Measurements from ENCODE around the gene TNMD.
"Not testable (repeated sequence)": the region's sequence is repeated elsewhere in the genome, so short reads cannot be mapped to it uniquely, and the experiment has no call there.

Gene TNMD

GRCh38 chrX:100584611-100585010 lies at the start of gene TNMD:
TSS of gene TNMD (plus strand) at chrX:100584936. CDS start at chrX:100585019, 83 bp downstream.
- no peak for DNase-seq (ENCODE audit: low read depth)

DNA sequence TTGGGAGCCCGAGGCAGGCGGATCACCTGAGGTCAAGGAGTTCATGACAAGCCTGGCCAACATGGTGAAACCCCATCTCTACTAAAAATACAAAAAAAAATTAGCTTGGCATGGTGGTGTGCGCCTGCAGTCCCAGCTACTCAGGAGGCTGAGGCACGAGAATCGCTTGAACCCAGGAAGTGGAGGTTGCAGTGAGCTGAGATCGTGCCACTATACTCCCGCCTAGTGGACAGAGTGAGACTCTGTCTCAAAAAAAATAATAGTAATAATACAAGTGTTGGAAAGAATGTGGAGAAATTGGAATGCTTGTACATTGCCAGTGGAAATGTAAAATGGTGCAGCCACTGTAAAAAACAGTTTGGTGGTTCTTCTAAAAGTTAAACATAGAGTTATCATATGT lies 19.2 kb upstream of the TNMD start:
- DNase-seq (ENCODE audit: low read depth) = not testable (repeated sequence)

DNA sequence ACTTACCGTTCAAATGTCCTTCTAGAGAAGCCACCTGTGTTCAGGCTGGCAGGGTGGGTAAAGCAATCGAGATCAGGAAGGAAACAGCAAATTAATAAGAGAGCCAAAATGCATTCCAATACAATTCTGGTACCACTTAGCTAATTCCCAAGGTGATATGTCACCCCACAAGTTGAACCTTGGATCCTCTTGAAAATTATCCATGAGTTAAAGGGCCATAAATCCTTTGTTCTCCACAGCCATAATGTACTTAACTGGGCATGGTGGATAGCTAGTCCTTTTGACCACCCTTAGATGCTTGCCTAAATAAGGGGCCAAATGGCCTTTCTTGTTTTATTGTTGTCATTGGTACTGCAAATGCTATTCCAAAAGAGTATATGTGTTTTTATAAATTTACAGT lies 2.0 kb downstream of the TNMD start:
- no peak for DNase-seq (ENCODE audit: low read depth)

DNA sequence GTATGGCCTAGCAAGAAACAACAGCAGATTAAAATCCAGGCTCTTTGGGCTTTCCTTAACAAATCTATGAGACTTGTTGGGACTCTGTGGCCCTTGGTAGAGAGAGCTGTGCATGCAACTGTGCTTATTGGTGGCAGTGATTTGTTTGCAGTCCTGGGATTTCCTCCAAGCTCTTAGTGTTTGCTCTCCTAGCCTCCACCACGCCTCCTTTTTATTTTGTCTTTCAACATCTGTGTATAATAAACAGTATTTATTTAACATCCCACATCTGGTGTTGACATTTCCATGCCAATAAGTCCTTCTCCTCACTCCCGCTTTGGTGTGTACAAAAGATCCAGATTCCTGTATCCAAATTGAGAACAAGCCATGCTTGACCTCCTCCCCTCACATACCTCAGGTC lies 3.1 kb downstream of the TNMD start:
- no peak for DNase-seq (ENCODE audit: low read depth)

DNA sequence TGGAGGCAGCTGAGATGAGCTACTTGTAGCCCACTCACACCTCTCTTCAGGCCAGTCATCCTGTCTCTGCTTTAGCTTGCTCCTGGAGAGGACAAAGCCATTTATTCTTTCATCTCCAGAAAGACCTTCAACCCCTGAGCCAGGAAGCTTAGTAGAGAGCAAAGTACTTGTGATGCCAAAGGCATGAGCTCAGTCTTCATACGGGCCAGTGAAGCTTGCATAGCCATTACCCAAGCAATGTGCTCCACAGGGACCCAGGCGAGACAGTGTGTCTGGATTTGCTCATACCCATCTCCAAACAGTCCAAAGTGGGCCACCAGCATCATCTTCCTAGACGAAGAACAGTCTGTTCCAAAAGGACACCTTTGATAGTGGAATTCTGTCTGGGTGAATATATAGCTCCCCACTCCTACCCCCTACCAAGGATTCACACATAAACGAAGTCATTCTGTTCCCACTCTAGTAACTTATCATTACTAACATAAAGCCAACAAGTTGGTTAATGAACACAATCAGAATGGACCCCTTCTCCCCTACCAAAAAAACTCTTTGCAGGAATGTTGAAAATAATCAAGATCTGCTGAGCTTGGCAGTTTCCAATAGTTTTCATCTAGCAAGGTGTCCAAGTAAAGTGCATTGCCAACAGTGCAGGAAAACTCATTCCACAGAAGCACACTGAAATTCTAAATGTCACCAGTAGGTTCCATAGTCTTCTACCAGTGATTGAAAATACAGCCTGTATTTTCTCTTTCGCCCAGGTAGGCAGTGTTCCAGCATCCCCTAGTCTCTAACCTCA lies 6.7 kb downstream of the TNMD start:
- no peak for DNase-seq (ENCODE audit: low read depth)

- DNase-seq (ENCODE audit: low read depth) = no peak
Measured at GRCh38 chrX:100593126-100593525, 8.4 kb downstream of the TNMD start.

DNA sequence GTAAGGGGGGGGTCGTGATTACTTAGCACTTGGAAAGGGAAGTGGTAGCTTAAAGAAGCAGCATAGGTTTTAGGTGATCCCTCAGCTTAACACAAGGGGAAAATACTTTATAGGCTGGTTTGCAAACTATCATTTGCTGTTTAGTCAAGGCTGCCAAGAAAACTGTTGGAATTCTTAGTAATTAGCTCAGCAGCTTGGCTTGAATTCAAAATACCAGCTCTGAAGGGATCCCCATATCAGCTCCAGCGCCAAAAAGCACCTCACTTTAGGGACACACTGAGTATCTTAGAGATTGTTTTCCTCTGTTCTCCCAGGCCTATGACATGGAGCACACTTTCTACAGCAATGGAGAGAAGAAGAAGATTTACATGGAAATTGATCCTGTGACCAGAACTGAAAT lies 8.8 kb downstream of the TNMD start:
- DNase-seq (ENCODE audit: low read depth) = no peak

DNA sequence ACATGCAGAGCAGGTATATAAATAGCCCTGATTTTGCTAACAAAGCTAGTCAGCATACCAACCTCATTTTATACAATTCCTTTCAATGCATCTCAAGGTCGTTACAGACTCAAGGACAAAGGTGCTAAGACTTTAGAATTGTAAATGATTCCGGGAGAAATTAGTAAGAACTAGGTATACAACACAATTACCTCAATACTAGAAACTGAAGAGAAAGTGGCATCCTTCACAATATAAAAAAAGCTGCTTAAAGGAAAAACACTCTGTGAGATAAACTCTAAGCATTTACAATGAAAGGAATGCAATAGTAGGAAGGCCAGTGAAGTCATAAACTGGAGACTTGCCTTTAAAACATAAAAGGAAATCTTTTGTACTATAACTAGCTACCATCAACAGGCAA lies 11.9 kb downstream of the TNMD start:
- DNase-seq (ENCODE audit: low read depth) = no peak

DNA sequence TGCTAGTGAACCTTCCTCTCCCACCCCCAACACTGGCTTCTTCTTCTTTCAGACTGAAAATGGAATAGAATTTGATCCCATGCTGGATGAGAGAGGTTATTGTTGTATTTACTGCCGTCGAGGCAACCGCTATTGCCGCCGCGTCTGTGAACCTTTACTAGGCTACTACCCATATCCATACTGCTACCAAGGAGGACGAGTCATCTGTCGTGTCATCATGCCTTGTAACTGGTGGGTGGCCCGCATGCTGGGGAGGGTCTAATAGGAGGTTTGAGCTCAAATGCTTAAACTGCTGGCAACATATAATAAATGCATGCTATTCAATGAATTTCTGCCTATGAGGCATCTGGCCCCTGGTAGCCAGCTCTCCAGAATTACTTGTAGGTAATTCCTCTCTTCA lies 14.7 kb downstream of the TNMD start:
- no peak for DNase-seq (ENCODE audit: low read depth)

GRCh38 chrX:100600340-100600739 lies 15.6 kb downstream of the TNMD start:
- no peak for DNase-seq (ENCODE audit: low read depth)

- no peak for DNase-seq (ENCODE audit: low read depth)
Measured at GRCh38 chrX:100600758-100601157, 16.0 kb downstream of the TNMD start.

GRCh38 chrX:100606753-100607152 lies 22.0 kb downstream of the TNMD start:
- DNase-seq (ENCODE audit: low read depth) = no peak

GRCh38 chrX:100609591-100609990 lies 24.9 kb downstream of the TNMD start:
- DNase-seq (ENCODE audit: low read depth) = no peak

DNA sequence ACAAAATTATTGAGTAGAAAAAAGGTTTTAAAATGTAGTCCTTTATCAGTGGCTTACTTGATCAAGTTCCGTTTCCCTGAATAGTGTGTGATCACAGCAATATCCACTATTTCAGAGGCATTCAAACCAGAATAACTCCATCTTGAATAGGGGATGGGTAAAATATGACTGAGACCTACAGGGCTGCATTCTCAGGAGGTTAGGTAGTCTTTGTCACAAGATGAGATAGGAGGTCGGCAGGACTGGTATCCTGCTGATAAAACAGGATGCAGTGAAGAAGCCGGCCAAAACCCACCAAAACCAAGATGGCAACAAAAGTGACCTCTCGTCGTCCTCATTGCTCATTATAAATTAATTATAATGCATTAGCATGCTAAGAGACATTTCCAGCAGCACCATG lies 27.2 kb downstream of the TNMD start:
- DNase-seq (ENCODE audit: low read depth) = no peak

- no peak for DNase-seq (ENCODE audit: low read depth)
Measured at GRCh38 chrX:100615005-100615404, 30.3 kb downstream of the TNMD start.

GRCh38 chrX:100623001-100623400 lies 38.3 kb downstream of the TNMD start:
- DNase-seq (ENCODE audit: low read depth) = no peak

DNA sequence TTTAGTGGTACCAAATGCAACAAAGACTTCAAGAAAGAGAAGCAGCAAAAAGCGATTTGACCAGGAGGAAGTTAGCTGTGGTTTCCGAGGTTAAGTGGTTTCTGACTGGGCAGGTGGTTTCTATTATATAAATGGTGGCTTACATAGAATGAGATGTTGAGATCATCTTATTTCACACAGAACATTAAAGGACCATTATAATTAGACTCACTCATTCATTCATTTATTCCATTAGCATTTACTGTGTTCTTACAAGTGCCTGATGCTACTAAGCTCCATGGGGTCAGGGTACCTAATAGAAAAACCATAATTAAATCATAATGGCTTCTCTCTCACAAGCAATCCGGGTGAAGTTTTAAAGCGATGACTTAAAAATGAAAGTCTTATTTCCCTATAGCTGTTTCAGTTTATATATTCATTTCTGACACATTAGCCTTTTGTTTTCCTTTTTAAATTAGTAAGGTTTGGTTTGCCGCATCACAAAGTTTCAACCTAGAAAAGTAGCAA lies 41.3 kb downstream of the TNMD start:
- DNase-seq (ENCODE audit: low read depth) = no peak

- no peak for DNase-seq (ENCODE audit: low read depth)
Measured at GRCh38 chrX:100635040-100635439, 50.3 kb downstream of the TNMD start.

DNA sequence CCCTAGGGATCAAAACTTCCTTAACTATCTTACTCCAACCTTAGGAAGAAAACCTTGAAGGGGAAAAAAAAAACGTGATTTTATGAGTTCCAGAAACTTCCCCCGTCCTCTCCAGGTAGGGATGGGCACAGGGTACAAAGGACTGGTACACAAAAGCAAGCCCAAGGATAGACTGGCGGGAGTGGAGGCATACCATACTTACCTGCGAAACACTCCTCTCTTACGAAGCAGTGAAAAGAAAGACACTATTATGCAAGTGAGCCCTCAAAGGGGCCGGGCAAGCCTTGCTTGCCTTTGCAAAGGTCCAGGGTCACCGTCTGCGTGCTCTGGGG lies 51.2 kb downstream of the TNMD start:
- no peak for DNase-seq (ENCODE audit: low read depth)

GRCh38 chrX:100636321-100636991 lies 51.7 kb downstream of the TNMD start, which contains the start of gene TSPAN6:
TSS of gene TSPAN6 (minus strand) at chrX:100636806. CDS start at chrX:100636694, 112 bp downstream.
- peak; percentile 53 for DNase-seq (ENCODE audit: low read depth)

DNA sequence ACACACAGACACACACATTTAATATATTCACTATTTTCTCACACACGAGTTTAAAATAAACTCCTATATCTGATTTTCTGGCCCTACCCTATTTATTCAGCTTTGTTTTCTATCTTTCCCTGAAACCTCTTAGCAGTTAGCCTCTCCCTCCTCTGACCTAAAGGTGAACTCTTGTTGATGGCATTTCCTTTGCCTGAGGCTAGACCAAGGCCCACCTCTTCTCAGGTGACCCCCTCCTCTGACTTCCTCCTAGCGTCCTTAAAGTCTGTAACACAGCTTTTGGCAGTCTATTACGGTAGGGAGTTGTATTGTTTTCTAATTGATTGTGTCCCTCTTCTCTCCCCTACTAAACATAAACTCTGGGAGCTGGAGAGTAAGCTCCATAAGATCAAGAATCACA lies 57.6 kb downstream of the TNMD start:
- DNase-seq (ENCODE audit: low read depth) = no peak

- DNase-seq (ENCODE audit: low read depth) = no peak
Measured at GRCh38 chrX:100643212-100643611, 58.5 kb downstream of the TNMD start.
